IMR-90 (cell line): ENCODE data around the gene MAP3K13. TPM values are rescaled to one million over a fixed set of nuclear protein-coding genes. Genes with fewer than 3 reads are reported as not detected.

Experiments
- ATAC-seq: fragments of 200-7000 bp; cut with Tn5 transposase; 2 replicates; pipeline ENCODE4 v1.9.1; 2020; ENCODE audit warnings: low read depth, mild to moderate bottlenecking, moderate library complexity
- BruUV-seq: library from RNA; stranded (reverse); fragments of 400-500 nt; replicated peaks from 2 replicates; lab custom pipeline; 2021; lab: Mats Ljungman, UMichigan
- CTCF ChIA-PET: fragments of 300-600 bp; formaldehyde crosslinking; extraction: SDS; loops from one replicate; lab custom pipeline; 2021; ENCODE audit warnings: antibody characterized with exemption; lab: Yijun Ruan, JAX
- POLR2A ChIA-PET: fragments of 300-600 bp; sonication (Branson Sonifier 250); formaldehyde crosslinking; loops from one replicate; lab custom pipeline; 2022; ENCODE audit warnings: antibody characterized with exemption; ENCODE audit not compliant: unreplicated experiment; lab: Charles Lee
- DNase-seq: peaks from one replicate; pipeline ENCODE4 v3.0.0; 2013
- H2AFZ ChIP-seq: replicated peaks from 2 replicates; pipeline ENCODE3; 2013; ENCODE audit warnings: low read length, mild to moderate bottlenecking; ENCODE audit not compliant: poor library complexity
- H2AK5ac ChIP-seq: 2 replicates; pipeline ENCODE4 v1.6.1; 2013; ENCODE audit warnings: low read depth, low read length, inconsistent platforms
- H2AK9ac ChIP-seq: replicated peaks from 2 replicates; pipeline ENCODE3; 2013; ENCODE audit warnings: mild to moderate bottlenecking, low read depth, low read length, moderate library complexity; ENCODE audit not compliant: poor library complexity
- H2BK120ac ChIP-seq: 2 replicates; pipeline ENCODE4 v1.6.1; 2013; ENCODE audit warnings: low read depth, low read length, inconsistent platforms
- H2BK15ac ChIP-seq: 3 replicates; pipeline ENCODE4 v1.6.1; 2013; ENCODE audit warnings: low read depth, low read length, inconsistent platforms
- H2BK20ac ChIP-seq: 2 replicates; pipeline ENCODE4 v1.6.1; 2013; ENCODE audit warnings: low read depth, mild to moderate bottlenecking, inconsistent platforms, low read length, moderate library complexity
- H2BK5ac ChIP-seq: 2 replicates; pipeline ENCODE4 v1.6.1; 2013; ENCODE audit warnings: mild to moderate bottlenecking, low read depth, low read length, inconsistent platforms; ENCODE audit not compliant: poor library complexity, severe bottlenecking
- H3K14ac ChIP-seq: replicated peaks from 2 replicates; pipeline ENCODE4 v1.6.1; 2013; ENCODE audit warnings: low read depth, low read length, inconsistent platforms
- H3K18ac ChIP-seq: 2 replicates; pipeline ENCODE4 v1.6.1; 2013; ENCODE audit warnings: low read depth, low read length, control low read depth
- H3K23ac ChIP-seq: 2 replicates; pipeline ENCODE4 v1.6.1; 2013; ENCODE audit warnings: low read depth, low read length, inconsistent platforms
- H3K27ac ChIP-seq: 2 replicates; pipeline ENCODE4 v1.5.1; 2013; ENCODE audit warnings: mild to moderate bottlenecking, control low read depth, low read length; ENCODE audit not compliant: insufficient read depth
- H3K27me3 ChIP-seq: 2 replicates; pipeline ENCODE4 v1.6.1; 2013; ENCODE audit warnings: low read length; ENCODE audit not compliant: control insufficient read depth, insufficient read depth
- H3K36me3 ChIP-seq: 2 replicates; pipeline ENCODE4 v1.6.1; 2013; ENCODE audit warnings: low read length, mixed read lengths; ENCODE audit not compliant: control insufficient read depth, insufficient read depth
- H3K4ac ChIP-seq: 2 replicates; pipeline ENCODE4 v1.6.1; 2013; ENCODE audit warnings: low read depth, low read length, inconsistent platforms
- H3K4me1 ChIP-seq: 2 replicates; pipeline ENCODE4 v1.6.1; 2013; ENCODE audit warnings: low read length, mixed read lengths; ENCODE audit not compliant: control insufficient read depth, insufficient read depth
- H3K4me2 ChIP-seq: 2 replicates; pipeline ENCODE4 v1.6.1; 2013; ENCODE audit warnings: low read depth, mild to moderate bottlenecking, control low read depth, low read length, moderate library complexity
- H3K4me3 ChIP-seq: 2 replicates; pipeline ENCODE4 v1.5.1; 2013; ENCODE audit warnings: low read depth, mild to moderate bottlenecking, control low read depth, low read length, moderate library complexity; ENCODE audit not compliant: insufficient read depth
- H3K56ac ChIP-seq: 2 replicates; pipeline ENCODE4 v1.6.1; 2013; ENCODE audit warnings: low read length, inconsistent platforms; ENCODE audit not compliant: insufficient read depth; ENCODE audit errors: extremely low read depth
- H3K79me1 ChIP-seq, 2 experiments: 2 replicates each; pipeline ENCODE4 v1.6.1; 2013; ENCODE audit warnings: low read length in 2 of 2, inconsistent platforms in 1 of 2, low read depth in 1 of 2
- H3K9ac ChIP-seq: 2 replicates; pipeline ENCODE4 v1.6.1; 2013; ENCODE audit warnings: low read depth, low read length, control low read depth
- H3K9me1 ChIP-seq: 2 replicates; pipeline ENCODE4 v1.6.1; 2013; ENCODE audit warnings: low read length, inconsistent platforms; ENCODE audit not compliant: insufficient read depth
- H3K9me3 ChIP-seq: 2 replicates; pipeline ENCODE4 v1.6.1; 2013; ENCODE audit warnings: low read length; ENCODE audit not compliant: control insufficient read depth, insufficient read depth
- H4K20me1 ChIP-seq: 2 replicates; pipeline ENCODE4 v1.6.1; 2013; ENCODE audit warnings: low read length, inconsistent platforms; ENCODE audit not compliant: insufficient read depth
- H4K5ac ChIP-seq: 2 replicates; pipeline ENCODE4 v1.6.1; 2013; ENCODE audit warnings: mild to moderate bottlenecking, low read depth, low read length, control low read depth
- H4K8ac ChIP-seq, 2 experiments: 2 replicates each; pipeline ENCODE4 v1.6.1; 2013; ENCODE audit warnings: low read depth in 2 of 2, low read length in 2 of 2, control low read depth in 1 of 2, inconsistent platforms in 1 of 2
- H4K91ac ChIP-seq: 2 replicates; pipeline ENCODE4 v1.6.1; 2013; ENCODE audit warnings: low read depth, low read length, inconsistent platforms; ENCODE audit not compliant: insufficient read depth
- NFE2L2 ChIP-seq: fragments of 150-350 bp; IDR thresholded peaks from 2 replicates; pipeline ENCODE4 v1.6.1; 2016; ENCODE audit warnings: low read depth, mild to moderate bottlenecking, low read length
- SMC3 ChIP-seq: fragments of 150-350 bp; IDR thresholded peaks from 2 replicates; pipeline ENCODE4 v1.6.1; 2016; ENCODE audit warnings: low read depth, mild to moderate bottlenecking, antibody characterized with exemption, low read length, moderate library complexity
- WGBS, 2 experiments: methylation state at CpG; one replicate each; pipeline versions ENCODE4 v1.1.5 to v1.1.7; 2013; ENCODE audit warnings: missing lambda C conversion rate in 2 of 2; ENCODE audit not compliant: insufficient read length in 1 of 2; ENCODE audit errors: extremely low coverage in 2 of 2; 5-methylcytosine and 5-hydroxymethylcytosine counted together
- dilution Hi-C: fragments of 300-500 bp; cut with HindIII; formaldehyde crosslinking; loops from one replicate; pipeline ENCODE4 v1.14.3; 2018; ENCODE audit warnings: low sequenced_read_pairs; ENCODE audit not compliant: unreplicated experiment
- in situ Hi-C: fragments of 300-500 bp; cut with MboI; formaldehyde crosslinking; loops from 3 replicates; pipeline ENCODE4 v1.14.3; 2019; ENCODE audit warnings: low sequenced_read_pairs, inconsistent platforms, mixed read lengths
- intact Hi-C: fragments of 100-400 bp; cut with micrococcal nuclease; formaldehyde crosslinking; loops from 2 replicates; pipeline ENCODE4 v1.10.0; 2022
- polyA plus RNA-seq, 3 experiments: library from polyadenylated mRNA; depleted of rRNA; stranded (reverse); fragments of >200 nt; gene quantifications; 2 replicates each; pipeline ENCODE4 v1.2.3, GENCODE V29; 2012; ENCODE audit warnings: low replicate concordance in 1 of 3
- total RNA-seq: library from RNA; depleted of rRNA; stranded (reverse); fragments of >200 nt; gene quantifications from 2 replicates; pipeline ENCODE4 v1.2.3, GENCODE V29; 2012

Gene MAP3K13
- total and polyA plus RNA-seq, 2 of the 4 experiments (the other 2 are of a cell fraction) = 9.9 to 17.6 TPM

- Histone ChIP-seq H2AK5ac (no peak overlapping the region), H3K14ac (no peak overlapping the region), H3K23ac (no peak overlapping the region), H4K20me1 (no peaks in the 10 kb centered on the region), H3K27me3 (no peaks in the 10 kb centered on the region), H3K27ac (no peak overlapping the region; the same call in 1 of the 2 replicates), H3K4ac (no peak overlapping the region), H3K9ac (0 out of 2 replicates have a peak overlapping the region, but pooled peaks have one; percentile 10), H2BK20ac (no peak overlapping the region), H3K4me1 (0 out of 2 replicates have a peak, but pooled peaks cover 2% of the 10 kb centered on the region), H3K18ac (0 out of 2 replicates have a peak overlapping the region, but pooled peaks have one; percentile 12), H2BK5ac (peak overlapping the region; percentile 40), H2AK9ac (no peak overlapping the region), H3K9me3 (no peaks in the 10 kb centered on the region), H2BK15ac (no peak overlapping the region), H2BK120ac (no peak overlapping the region), H3K36me3 (no peaks in the 10 kb centered on the region), H4K5ac (no peak overlapping the region), H2AFZ (no peak overlapping the region), H3K4me3 (no peak overlapping the region), H3K9me1 (no peaks in the 10 kb centered on the region), H3K56ac (no peak overlapping the region), H3K79me1 (no peaks in the 10 kb centered on the region; a peak in 1 of 4 replicates), H3K4me2 (peak overlapping the region; percentile 19; the same call in 1 of the 2 replicates), H4K8ac (no peak overlapping the region), H4K91ac (no peak overlapping the region)
- intact Hi-C loops (no loop called here), in situ Hi-C loops (no loop called here), dilution Hi-C loops (no loop called here)
- ChIA-PET CTCF (interaction anchor here (0.6 kb wide), 1 partner anchor 242 kb away, joined by 4 read pairs; no protein-coding TSS in a partner anchor), POLR2A (no interaction called here)
- peak; percentile 33 for DNase-seq
- no TSS peak for BruUV-seq
- WGBS, 2 experiments = no CpG with 5 or more reads among the region's 6 CpGs
- peak; percentile 59 for ATAC-seq
- TF ChIP-seq NFE2L2 (peak; percentile 58; the same call in 1 of the 2 replicates), SMC3 (no peak)
Observed at GRCh38 chr3:185316740-185317412, 46.1 kb upstream of the MAP3K13 start.
